GM18508 (cell line): ENCODE data around the gene PDE4B.
"Not testable (repeated sequence)": the region's sequence is repeated elsewhere in the genome, so short reads cannot be mapped to it uniquely, and the experiment has no call there.

Experiments used
- ATAC-seq: cut with Tn5 transposase; IDR thresholded peaks from one replicate; pipeline ENCODE4 v1.9.1; 2021; ENCODE audit warnings: moderate number of reproducible peaks; ENCODE audit not compliant: insufficient read depth, unreplicated experiment

PDE4B gene

DNA sequence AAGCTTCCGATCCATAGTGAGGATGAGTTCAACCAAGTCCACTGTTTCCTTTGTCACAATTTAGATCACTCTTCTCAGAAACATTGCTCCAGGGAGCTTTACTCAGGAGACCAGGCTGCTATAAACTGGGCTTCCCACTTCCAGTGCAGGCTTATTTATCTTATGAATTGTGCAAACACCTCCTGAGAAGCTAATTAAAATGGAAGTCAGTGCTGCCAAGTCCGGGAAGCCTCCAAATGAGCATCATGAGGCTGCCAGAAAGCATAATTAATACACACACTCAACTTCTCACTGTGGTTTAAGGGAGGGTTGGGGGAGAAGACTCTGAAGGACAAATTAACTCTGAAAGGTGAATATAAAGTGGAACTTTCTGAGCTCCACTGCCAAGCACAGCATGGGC, 596.2 kb downstream of the PDE4B start:
- ATAC-seq, result no peak

DNA sequence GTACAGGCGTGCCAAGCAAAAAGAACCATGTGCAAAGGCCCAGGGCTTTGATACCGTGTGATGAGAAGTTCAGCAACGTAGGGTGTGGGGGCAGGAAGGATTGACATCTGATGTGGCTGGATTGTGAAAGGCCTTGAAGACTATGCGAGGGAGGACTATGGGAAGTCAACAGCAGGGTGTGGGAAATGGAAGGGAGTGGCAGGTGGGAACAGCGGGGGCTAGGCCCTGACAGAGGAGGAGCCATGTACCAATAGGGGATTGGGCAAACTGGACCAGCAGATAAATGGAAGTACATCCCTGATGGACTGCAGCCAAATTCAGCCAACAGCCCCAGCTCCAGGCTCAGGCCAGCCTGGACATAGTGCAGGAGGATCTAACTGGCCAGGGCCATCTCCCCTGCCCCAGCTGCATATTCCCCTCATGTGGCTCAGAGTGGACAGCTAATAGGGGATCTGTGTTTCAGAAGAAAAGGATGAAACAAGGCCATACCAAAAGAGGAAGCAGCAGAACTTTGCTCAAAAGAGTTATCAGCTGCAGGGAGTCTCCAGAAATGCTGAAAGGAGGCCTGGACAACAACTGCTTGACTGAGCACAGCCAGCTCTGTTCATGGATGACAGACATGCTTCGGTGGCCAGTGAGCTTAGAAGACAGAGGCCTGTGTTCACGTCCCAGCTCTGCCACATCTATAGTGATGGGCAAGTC, 601.0 kb downstream of the PDE4B start:
- no peak for ATAC-seq

GRCh38 chr1:66394603-66395002, 601.9 kb downstream of the PDE4B start:
- no peak for ATAC-seq

GRCh38 chr1:66395202-66396061, 602.7 kb downstream of the PDE4B start:
- no peak for ATAC-seq

GRCh38 chr1:66396212-66396890, 603.7 kb downstream of the PDE4B start:
- peak; percentile 42 for ATAC-seq

- peak; percentile 24 for ATAC-seq
These were observed 604.5 kb downstream of the PDE4B start for GRCh38 chr1:66397192-66397591.

DNA sequence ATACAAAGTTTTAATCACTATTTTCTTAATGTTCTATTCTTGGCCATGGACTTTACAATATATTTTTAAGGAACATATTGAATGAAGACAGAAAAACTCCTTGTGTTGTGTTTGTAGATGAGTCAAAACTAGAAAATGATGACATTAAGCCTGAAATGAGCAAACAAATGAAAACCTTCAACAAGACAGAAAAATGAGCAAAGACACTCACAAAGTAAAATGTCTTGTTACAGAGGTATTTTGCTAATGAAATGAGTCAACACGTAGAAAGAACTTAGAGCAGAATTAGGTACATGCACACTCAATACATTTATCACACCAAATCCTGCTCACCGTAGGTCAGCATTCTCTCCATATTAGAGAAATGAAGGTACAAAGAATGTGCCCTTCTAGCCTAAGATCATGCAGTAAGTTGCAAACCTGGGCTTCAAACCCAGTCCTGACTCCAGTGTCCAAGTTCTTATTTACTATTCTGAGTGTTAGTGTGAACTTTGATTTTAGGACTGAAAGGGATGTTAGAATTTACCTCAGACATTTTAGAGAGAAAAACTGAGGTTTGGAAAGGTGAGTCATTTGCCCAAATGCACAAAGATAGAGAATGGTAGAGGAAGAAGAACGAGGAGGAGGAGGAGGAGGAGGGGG, 607.3 kb downstream of the PDE4B start:
- ATAC-seq, result no peak

DNA sequence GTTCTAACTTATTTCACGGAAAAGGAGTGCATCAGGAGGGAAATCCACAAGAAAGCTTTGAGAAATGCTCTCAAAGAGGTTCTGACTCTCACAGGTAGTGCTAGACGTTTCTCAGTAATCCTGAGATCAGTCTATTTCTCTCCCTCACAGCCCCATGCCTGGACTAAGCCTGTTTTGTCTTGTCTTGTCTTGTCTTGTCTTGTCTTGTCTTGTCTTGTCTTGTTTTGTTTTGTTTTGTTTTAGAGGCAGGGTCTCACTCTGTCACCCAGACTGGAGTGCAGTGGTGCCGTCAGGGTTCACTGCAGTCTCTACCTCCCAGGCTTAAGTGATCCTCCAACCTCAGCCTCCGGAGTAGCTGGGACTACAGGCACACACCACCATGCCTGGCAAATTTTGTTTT, 608.0 kb downstream of the PDE4B start:
- ATAC-seq, result no peak

- no peak for ATAC-seq
These were observed 608.5 kb downstream of the PDE4B start for GRCh38 chr1:66401244-66401643.

- ATAC-seq, result peak; percentile 57
These were observed 609.5 kb downstream of the PDE4B start for GRCh38 chr1:66402194-66402593.

DNA sequence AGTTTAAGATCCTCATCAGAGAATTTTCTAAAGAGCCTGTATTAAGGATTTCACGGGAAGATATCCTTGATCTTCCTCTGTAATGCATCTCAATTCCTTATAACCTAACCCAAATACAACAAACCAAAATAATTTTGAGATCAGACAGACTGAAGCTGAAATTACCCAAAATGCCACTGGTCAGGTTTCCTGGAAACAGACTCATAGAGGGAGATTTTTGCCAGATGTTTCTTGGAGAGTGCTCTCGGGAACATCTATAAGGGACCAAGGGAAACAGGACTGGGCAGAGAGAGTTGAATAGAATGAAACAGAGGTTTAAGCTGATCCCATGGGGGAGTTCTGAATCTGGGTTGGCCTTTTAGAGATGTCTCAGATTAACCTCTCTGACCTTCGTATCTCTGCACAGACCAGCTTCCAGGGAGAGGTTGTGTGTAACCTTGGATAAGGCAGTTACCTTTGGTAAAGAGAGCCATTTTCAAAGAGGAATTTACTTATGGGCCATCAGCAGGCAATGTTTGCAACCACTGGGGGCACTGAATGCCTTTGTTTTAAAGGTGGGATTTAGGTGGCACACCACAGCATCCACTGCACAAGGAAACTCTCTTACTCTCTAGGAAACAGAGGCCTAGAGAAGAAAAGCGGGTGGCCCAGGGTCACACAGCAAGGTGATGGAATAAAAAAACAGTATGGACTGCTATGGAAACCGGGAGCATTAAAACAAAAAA, 610.5 kb downstream of the PDE4B start:
- no peak for ATAC-seq

GRCh38 chr1:66405061-66405460, 612.4 kb downstream of the PDE4B start:
- ATAC-seq, result no peak

DNA sequence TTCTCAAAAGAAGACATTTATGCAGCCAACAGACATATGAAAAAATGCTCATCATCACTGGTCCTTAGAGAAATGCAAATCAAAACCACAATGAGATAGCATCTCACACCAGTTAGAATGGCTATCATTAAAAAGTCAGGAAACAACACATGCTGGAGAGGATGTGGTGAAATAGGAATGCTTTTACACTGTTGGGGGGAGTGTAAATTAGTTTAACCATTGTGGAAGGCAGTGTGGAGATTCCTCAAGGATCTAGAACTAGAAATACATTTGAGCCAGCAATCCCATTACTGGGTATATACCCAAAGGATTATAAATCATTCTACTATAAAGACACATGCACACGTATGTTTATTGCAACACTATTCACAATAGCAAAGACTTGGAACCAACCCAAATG, 618.8 kb downstream of the PDE4B start:
- ATAC-seq, result not testable (repeated sequence)

DNA sequence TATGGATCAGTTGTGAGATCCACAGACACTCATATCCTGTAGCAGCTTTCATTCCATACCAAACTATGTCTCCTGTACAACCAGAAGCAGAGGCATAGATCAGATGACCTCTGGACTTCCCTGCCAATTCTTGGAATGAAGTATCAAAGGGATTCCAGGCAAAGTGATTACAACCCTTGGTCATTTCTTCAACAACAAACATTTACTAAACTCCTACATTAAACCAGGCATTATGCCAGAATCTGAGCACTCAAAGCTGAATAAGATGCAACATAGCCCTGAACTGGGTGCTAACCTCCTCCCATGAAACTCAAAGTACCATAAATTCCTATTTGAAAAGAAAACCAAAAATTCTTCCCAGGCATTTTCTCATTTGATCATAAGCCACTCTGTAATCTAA, 620.0 kb downstream of the PDE4B start:
- no peak for ATAC-seq

GRCh38 chr1:66413136-66413837, 620.6 kb downstream of the PDE4B start:
- ATAC-seq, result peak; percentile 48

DNA sequence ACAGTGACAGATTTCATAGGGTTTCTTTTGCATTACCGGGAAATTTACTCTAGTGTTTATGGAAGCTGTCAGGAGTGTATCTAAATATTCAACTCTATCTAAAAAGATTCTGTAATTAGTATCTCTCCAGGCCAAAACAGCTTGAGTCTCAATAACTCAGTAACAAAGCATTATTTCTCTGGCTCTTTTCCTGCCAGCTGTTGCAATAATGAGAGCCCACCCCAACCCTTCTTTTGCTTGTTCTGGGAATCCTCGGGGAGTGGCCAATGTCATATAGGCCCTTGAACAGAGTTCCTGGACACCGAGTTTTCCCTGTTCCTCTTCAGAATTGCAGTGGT, 621.1 kb downstream of the PDE4B start:
- no peak for ATAC-seq

DNA sequence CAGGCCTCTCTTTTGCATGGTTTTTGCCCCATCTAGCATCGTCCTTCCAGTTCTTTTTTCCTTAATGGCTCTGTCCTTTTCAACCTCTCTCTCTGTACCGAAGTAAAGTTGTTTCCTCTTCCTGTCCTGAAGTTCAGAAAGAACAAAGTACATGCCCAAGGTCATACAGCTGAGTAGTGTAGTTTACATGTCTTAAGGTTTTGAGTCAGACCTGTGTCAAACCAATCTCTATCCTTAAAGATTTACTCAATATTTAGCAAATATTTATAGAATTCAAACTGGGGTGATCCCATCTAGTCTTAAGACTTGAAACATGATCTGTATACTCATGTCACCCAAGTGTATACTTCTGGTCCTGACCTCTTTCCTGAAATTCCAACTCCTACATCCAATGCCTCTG, 622.6 kb downstream of the PDE4B start:
- no peak for ATAC-seq

GRCh38 chr1:66415866-66416265, 623.2 kb downstream of the PDE4B start:
- ATAC-seq, result no peak

DNA sequence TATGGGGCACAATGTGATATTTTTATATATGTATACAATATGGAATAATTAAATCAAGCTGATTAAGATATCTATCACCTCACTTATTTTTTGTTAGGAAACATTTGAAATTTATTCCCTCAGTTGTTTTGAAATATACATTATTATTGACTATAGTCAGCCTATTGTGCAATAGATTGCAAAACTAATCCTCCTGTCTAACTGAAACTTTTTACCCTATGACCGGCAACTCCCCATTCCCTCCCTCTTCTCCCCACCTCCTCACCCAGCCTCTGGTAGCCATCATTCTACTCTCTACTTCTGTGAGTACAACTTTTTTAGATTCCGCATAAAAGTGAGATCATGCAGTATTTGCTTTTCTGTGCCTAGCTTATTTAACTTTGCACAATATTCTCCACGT, 623.6 kb downstream of the PDE4B start:
- no peak for ATAC-seq

- no peak for ATAC-seq
These were observed 625.3 kb downstream of the PDE4B start for GRCh38 chr1:66418021-66418420.
